Measurements from ENCODE around the gene TNFRSF6B.

DNA sequence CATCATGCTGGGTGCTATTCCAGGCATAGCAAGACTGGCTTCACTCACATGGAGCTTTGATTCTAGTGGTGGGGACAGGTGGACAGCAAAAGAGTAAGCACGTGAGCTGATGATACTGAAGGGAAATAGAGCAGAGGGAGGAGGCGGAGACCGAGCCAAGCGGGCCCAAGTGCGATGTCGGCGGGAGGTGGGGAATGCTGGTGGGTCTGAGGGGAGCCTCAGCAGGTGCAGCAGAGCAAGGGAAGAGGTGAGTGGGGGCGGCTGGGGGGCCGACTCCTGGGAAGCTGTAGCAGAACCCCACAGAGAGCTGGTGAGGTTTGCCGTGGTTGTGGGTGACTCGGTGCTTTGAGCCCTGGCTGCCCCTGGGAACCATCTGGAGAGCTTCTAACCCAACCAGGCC, 28.1 kb upstream of the TNFRSF6B start:
- TF ChIP-seq, protein P1, sequence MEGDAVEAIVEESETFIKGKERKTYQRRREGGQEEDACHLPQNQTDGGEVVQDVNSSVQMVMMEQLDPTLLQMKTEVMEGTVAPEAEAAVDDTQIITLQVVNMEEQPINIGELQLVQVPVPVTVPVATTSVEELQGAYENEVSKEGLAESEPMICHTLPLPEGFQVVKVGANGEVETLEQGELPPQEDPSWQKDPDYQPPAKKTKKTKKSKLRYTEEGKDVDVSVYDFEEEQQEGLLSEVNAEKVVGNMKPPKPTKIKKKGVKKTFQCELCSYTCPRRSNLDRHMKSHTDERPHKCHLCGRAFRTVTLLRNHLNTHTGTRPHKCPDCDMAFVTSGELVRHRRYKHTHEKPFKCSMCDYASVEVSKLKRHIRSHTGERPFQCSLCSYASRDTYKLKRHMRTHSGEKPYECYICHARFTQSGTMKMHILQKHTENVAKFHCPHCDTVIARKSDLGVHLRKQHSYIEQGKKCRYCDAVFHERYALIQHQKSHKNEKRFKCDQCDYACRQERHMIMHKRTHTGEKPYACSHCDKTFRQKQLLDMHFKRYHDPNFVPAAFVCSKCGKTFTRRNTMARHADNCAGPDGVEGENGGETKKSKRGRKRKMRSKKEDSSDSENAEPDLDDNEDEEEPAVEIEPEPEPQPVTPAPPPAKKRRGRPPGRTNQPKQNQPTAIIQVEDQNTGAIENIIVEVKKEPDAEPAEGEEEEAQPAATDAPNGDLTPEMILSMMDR (conservative IDR thresholded peaks at IDR 0.05; ENCODE audit: low read length), result no peak
- no peak for TF ChIP-seq EZH2phosphoT487 (IDR thresholded peaks at IDR 0.05; ENCODE audit: borderline replicate concordance, low read depth, low read length)

Data from OCI-LY7 (cell line).